Stimulated activated CD4-positive, alpha-beta T cell treated with anti-CD3 and anti-CD28 coated beads, Interleukin-4, amount 100 ng/mL, for 4 hours (primary cell): ENCODE data around the gene ITGAE.

Source experiments
- DNase-seq, 2 experiments: peaks; one replicate each; pipeline ENCODE4 v3.0.0-alpha.2; 2020

Gene ITGAE

DNA sequence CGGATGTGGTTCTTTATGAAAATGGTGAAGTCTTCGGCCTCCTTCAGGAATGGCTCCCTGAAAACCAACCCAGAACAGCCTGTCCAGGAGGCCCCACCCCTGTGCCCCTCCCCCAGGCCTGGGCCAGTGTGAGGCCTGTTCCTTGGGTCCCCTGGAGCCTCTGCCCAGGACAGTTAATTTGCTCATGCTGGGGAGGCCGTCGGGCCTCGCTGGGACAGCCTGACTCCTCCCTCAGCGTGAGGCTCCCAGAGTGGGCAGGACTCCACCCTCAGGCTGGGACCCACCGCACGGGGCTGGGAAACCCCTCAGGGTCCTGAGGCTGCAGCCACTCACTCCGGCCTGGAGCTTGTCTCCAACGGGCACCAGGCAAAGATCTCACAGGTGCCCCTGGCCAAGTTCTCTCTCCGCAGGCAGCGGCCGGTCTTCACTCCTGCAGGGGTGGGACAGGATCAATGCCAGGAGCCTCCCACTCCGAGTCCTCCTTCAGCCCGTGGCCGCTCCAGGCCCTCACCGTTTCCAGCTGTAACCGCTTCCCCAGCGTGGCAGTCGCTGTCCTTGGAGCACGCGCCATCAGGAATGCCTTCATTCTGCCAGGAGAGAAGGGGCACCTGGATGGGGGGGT lies 110.8 kb downstream of the ITGAE start:
- DNase-seq: no peak

- DNase-seq: no peak
Measured at GRCh38 chr17:3689262-3690093, 111.5 kb downstream of the ITGAE start.

DNA sequence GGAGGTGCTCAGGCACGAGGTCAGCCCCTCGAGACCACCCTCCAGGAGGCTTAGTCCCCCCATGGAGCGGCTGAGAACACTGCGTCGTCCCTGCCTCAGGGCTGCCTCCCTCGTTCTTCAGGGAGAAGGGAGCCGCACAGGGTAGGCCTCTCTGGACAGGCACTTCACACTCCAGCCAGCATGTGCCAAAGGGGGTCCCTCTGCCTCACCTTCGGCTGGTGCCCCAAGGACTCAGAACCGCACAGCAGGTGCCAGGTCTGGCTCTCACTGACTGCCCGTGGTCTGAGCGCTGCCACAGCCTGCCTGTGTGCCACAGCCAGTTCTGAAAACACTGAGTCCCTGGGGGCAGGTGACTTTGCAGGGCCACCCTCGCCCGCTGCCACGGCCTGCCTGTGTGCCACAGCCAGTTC lies 112.1 kb downstream of the ITGAE start:
- DNase-seq: no peak

- DNase-seq: no peak
Measured at GRCh38 chr17:3688027-3688553, 112.9 kb downstream of the ITGAE start.

DNA sequence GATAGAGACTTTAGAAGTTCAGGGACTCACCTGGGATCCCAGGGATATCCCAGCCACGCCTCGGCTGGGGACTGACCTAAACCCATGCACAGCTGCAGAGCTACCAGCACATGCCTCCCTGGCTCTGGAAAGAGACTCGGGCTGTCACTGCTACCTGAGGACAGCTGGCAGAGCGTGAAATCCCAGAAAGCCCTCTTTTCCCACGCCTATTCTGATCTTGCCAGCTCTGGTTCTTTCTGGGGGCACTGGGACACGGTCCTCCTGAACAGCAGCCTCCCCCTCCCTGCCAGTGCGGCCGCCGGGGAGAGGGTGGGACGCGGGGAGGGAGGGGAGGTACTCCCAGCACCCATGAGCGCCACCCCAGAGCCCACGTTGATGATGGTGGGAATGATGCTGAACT lies 115.8 kb downstream of the ITGAE start:
- no peak for DNase-seq

- DNase-seq: peak; percentile 44
Measured at GRCh38 chr17:3683054-3683511, 117.9 kb downstream of the ITGAE start.

- DNase-seq: no peak
Measured at GRCh38 chr17:3682033-3682432, 119.0 kb downstream of the ITGAE start.

DNA sequence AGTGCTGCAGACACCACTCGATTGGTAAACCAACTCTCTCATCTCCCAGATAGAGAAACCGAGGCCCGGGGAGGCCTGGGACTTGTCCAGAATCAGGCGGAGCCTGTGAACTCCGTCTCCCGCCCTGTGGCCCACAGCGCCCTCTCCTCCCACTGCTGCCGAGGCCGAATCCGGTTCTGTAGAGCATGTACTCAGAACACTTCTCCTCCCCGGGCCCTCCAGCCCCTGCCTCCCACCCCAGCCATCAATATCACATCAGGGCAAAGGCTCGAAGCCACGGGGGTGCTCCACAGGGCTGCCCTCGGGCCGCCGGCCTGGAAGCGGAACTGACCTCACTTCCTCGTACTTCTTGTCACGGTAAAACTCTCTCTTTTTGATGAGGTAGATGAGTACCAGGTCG lies 119.4 kb downstream of the ITGAE start:
- no peak for DNase-seq

- no peak for DNase-seq
Measured at GRCh38 chr17:3681057-3681456, 119.9 kb downstream of the ITGAE start.

- DNase-seq: no peak
Measured at GRCh38 chr17:3679531-3680126, 121.4 kb downstream of the ITGAE start.

DNA sequence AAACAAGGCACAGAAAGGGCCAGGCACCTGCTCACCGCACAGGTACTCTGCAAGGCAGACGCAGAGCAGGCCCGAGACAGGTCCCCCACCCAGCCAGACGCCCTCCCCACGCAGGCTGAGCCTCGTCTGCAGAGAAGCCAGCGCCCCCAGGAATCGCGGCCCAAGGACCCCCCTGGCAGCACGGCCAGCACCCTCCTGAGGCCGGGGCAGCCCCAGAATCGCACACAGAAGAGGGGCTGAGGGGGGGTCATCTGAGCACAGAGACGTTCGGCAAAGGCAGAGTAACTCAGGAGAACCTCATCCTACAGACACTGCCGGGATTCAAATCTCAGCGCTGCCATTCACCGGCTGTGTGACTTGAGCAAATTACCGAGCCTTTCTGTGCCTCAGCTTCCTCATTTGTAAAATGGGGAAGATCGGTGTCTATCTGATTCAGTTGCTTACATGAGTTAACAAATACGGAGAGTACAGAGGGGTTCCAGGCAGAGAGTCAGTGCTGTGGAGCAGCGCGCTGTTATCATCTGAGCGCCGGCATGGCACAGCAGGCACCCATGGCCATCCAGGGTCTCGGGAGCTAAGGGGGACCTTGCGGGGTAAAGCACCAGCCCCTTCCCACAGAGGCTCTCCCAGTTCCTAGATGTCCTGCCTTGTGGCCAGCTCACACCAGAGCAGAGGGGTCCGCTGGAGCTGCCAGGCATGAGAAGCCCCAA lies 122.0 kb downstream of the ITGAE start:
- DNase-seq: no peak

- no peak for DNase-seq
Measured at GRCh38 chr17:3678095-3678820, 122.7 kb downstream of the ITGAE start.

- no peak for DNase-seq
Measured at GRCh38 chr17:3675886-3676285, 125.1 kb downstream of the ITGAE start.

DNA sequence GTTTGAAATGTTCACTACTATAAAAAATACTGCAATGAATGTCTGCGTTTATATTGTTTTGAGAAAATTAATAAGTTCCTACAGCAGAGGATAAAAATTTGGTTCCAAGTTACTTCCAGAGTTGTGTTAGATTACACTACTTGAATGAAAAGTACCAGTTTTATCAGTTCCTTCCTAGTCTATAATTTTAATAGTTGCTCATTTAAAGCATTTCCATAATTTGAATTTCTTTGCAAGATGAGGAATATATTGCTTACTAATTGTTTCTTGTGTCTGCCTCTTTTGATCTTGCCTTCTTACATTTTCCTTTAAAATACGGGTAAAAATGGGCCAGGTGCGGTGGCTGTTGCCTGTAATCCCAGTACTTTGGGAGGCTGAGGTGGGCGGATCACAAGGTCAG lies 128.4 kb downstream of the ITGAE start:
- DNase-seq: no peak

DNA sequence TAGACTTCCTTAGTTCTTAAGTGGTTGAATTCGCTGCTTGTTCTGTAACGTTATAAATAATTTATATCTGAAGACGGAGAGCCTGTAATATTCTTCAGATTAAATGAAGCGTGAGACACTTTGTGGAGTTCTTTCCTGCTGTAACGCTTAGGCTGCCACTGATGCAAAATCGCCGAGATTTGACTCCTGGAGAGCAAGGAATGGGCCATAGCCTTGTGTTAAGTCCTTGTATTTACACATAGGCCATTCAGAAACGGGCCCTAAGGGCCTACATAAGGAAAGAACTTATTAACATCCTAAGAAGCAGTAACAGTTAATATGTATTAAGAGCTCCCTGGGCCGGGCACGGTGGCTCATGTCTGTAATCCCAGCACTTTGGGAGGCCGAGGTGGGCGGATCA lies 131.4 kb downstream of the ITGAE start:
- DNase-seq: no peak

GRCh38 chr17:3669085-3669347 lies 132.0 kb downstream of the ITGAE start:
- DNase-seq: no peak

DNA sequence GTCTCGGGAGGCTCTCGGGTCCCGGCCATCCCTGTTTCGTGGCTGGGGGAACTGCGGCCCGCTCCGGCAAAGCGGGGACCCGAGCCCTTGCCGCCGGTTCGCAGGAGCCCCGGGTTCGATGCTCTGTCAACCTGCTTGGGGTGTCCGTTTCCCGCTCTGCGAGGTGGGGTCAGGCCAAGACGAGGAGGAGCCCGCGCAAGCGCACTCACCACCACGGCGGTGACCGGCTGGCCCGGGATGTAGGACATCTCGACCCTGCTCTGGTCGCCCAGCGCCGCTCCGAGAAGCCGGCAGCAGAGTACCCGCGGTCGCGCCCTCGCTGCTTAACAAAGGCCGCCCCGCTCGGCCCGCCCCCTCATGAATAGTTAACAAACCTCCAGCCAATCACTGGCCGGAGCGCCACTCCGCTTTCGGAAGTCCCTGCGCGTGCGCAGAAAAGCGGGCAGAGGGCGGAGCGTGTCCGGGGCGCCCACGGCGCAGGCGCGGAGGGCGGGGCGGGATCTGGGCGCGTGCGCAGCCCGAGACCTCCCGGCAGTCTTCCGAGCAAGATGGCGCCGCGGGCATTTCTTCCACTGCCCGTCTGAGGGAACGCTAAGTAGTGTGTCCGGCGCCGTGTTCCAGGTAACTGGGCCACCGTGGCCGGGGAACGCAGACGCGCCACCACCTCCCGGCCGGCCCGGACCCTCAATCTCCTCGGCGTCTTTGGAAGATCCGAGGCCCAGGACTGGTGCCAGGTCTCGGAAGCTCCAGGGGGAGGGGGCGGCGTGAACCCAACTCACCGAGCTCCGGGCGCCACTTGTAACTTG lies 132.5 kb downstream of the ITGAE start, which contains the start of the genes EMC6 and TAX1BP3:
TSS of gene EMC6 (plus strand) at position 534 of the 806 bp plus-strand sequence. CDS start 335 bp downstream, outside the sequence.
TSS of gene TAX1BP3 (minus strand) at position 300 of the 806 bp plus-strand sequence. CDS start at position 248, 52 bp downstream.
- DNase-seq: peak; percentile 97 to 99

DNA sequence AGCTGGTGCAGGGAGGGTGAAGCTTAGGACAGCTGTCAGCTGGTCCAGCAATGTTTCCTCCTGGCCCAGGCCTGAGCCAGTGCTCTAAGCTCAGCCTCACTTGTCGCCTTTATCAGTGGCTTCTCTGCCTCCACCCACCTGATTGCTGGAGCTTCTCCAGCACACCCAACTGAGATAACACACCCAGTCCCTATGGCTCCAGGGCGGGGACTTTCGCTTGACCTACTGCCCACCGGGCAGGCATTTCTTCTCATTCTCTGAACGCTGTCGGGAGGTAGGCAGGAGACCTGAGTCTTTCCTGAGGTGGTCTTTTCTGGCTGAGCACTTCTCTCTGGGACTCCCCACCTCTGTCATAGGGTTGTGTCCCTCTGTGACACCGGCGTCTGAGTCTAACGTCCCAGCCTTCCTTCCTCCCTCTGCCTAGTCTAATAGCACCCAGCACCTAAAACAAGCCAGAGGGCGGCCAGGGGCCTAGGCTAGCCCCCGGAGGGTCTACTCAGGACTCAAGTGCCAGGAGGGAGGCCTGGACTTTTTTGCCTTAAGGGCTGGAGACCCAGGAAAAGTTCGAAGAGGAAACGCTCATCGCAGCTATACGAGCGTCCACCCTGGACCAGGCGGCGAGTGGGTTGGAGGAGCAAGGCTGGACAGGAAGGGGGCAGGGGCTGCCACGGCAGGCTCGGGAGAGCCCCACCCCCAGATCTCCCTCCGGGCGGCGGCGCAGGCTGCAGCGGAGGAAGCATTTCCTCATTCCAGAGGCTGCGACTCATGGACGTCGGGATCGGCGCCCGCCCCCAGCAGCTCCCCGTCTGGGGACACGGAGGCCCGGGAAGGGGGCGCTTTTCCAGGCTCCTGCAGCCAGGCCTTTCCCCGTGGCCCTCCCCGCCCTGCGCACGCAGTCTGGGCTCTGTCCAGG lies 133.4 kb downstream of the ITGAE start:
- DNase-seq: peak in 1 of 2 experiments; percentile 7

DNA sequence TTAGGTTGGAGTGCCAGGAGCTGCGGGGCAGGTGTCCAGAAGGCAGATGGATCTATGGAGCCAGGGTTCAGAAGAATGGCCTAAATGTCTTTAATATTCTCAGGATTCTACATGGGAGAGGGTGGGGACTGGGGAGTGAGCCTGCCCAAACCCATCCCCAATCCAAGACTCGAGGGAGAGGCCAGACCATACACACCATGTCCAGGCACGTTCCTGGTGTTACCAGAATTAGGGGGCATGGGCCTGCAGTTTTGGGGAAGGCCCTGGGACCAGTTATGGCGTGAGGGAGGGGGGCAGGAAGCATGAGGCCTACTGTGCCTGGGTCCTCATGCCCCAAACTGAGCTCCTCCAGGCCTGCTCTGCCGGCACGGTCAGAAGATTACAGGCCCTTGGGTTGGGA lies 134.5 kb downstream of the ITGAE start:
- DNase-seq: no peak

DNA sequence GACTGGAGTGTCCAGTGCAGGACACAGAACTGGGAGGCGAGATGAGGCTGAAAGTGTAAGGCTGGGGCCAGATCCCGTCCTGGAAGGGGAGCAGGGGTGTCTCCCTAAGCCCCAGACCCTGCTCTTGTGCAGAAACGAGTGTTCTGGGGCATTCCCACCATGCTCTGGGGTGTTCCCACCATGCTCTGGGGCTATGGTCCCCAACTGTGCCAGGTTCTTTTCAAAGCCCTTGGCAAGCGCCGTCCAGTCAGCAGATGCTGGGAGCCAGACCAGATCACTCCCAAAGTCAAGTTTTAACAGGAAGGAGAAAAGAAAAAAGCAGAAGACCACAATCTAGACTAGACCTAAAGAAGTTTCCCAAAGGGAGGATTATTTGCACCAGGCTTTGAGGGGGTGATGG lies 135.2 kb downstream of the ITGAE start:
- DNase-seq: no peak
